Measurements from ENCODE around the gene FBXW12.

- TF ChIP-seq RAD21 (conservative IDR thresholded peaks at IDR 0.05) = no peak
- TF ChIP-seq TAF1 (IDR thresholded peaks at IDR 0.05; ENCODE audit: low read depth) = no peak
Measured at GRCh38 chr3:48435223-48435595, 63.2 kb downstream of the FBXW12 start.
